IMR-90 (cell line): ENCODE results near the gene PRKN. TPM values are rescaled to one million over a fixed set of nuclear protein-coding genes. Genes with fewer than 3 reads are reported as not detected.

Experiments
- ATAC-seq: fragments of 200-7000 bp; cut with Tn5 transposase; 2 replicates; pipeline ENCODE4 v1.9.1; 2020; ENCODE audit warnings: low read depth, mild to moderate bottlenecking, moderate library complexity
- BruUV-seq: library from RNA; stranded (reverse); fragments of 400-500 nt; replicated peaks from 2 replicates; lab custom pipeline; 2021; lab: Mats Ljungman, UMichigan
- CTCF ChIA-PET: fragments of 300-600 bp; formaldehyde crosslinking; extraction: SDS; loops from one replicate; lab custom pipeline; 2021; ENCODE audit warnings: antibody characterized with exemption; lab: Yijun Ruan, JAX
- POLR2A ChIA-PET: fragments of 300-600 bp; sonication (Branson Sonifier 250); formaldehyde crosslinking; loops from one replicate; lab custom pipeline; 2022; ENCODE audit warnings: antibody characterized with exemption; ENCODE audit not compliant: unreplicated experiment; lab: Charles Lee
- DNase-seq: peaks from one replicate; pipeline ENCODE4 v3.0.0; 2013
- H2AFZ ChIP-seq: replicated peaks from 2 replicates; pipeline ENCODE3; 2013; ENCODE audit warnings: low read length, mild to moderate bottlenecking; ENCODE audit not compliant: poor library complexity
- H2AK5ac ChIP-seq: 2 replicates; pipeline ENCODE4 v1.6.1; 2013; ENCODE audit warnings: low read depth, low read length, inconsistent platforms
- H2AK9ac ChIP-seq: replicated peaks from 2 replicates; pipeline ENCODE3; 2013; ENCODE audit warnings: mild to moderate bottlenecking, low read depth, low read length, moderate library complexity; ENCODE audit not compliant: poor library complexity
- H2BK120ac ChIP-seq: 2 replicates; pipeline ENCODE4 v1.6.1; 2013; ENCODE audit warnings: low read depth, low read length, inconsistent platforms
- H2BK15ac ChIP-seq: 3 replicates; pipeline ENCODE4 v1.6.1; 2013; ENCODE audit warnings: low read depth, low read length, inconsistent platforms
- H2BK20ac ChIP-seq: 2 replicates; pipeline ENCODE4 v1.6.1; 2013; ENCODE audit warnings: low read depth, mild to moderate bottlenecking, inconsistent platforms, low read length, moderate library complexity
- H2BK5ac ChIP-seq: 2 replicates; pipeline ENCODE4 v1.6.1; 2013; ENCODE audit warnings: mild to moderate bottlenecking, low read depth, low read length, inconsistent platforms; ENCODE audit not compliant: poor library complexity, severe bottlenecking
- H3K14ac ChIP-seq: replicated peaks from 2 replicates; pipeline ENCODE4 v1.6.1; 2013; ENCODE audit warnings: low read depth, low read length, inconsistent platforms
- H3K18ac ChIP-seq: 2 replicates; pipeline ENCODE4 v1.6.1; 2013; ENCODE audit warnings: low read depth, low read length, control low read depth
- H3K23ac ChIP-seq: 2 replicates; pipeline ENCODE4 v1.6.1; 2013; ENCODE audit warnings: low read depth, low read length, inconsistent platforms
- H3K27ac ChIP-seq: 2 replicates; pipeline ENCODE4 v1.5.1; 2013; ENCODE audit warnings: mild to moderate bottlenecking, control low read depth, low read length; ENCODE audit not compliant: insufficient read depth
- H3K27me3 ChIP-seq: 2 replicates; pipeline ENCODE4 v1.6.1; 2013; ENCODE audit warnings: low read length; ENCODE audit not compliant: control insufficient read depth, insufficient read depth
- H3K36me3 ChIP-seq: 2 replicates; pipeline ENCODE4 v1.6.1; 2013; ENCODE audit warnings: low read length, mixed read lengths; ENCODE audit not compliant: control insufficient read depth, insufficient read depth
- H3K4ac ChIP-seq: 2 replicates; pipeline ENCODE4 v1.6.1; 2013; ENCODE audit warnings: low read depth, low read length, inconsistent platforms
- H3K4me1 ChIP-seq: 2 replicates; pipeline ENCODE4 v1.6.1; 2013; ENCODE audit warnings: low read length, mixed read lengths; ENCODE audit not compliant: control insufficient read depth, insufficient read depth
- H3K4me2 ChIP-seq: 2 replicates; pipeline ENCODE4 v1.6.1; 2013; ENCODE audit warnings: low read depth, mild to moderate bottlenecking, control low read depth, low read length, moderate library complexity
- H3K4me3 ChIP-seq: 2 replicates; pipeline ENCODE4 v1.5.1; 2013; ENCODE audit warnings: low read depth, mild to moderate bottlenecking, control low read depth, low read length, moderate library complexity; ENCODE audit not compliant: insufficient read depth
- H3K56ac ChIP-seq: 2 replicates; pipeline ENCODE4 v1.6.1; 2013; ENCODE audit warnings: low read length, inconsistent platforms; ENCODE audit not compliant: insufficient read depth; ENCODE audit errors: extremely low read depth
- H3K79me1 ChIP-seq, 2 experiments: 2 replicates each; pipeline ENCODE4 v1.6.1; 2013; ENCODE audit warnings: low read length in 2 of 2, inconsistent platforms in 1 of 2, low read depth in 1 of 2
- H3K9ac ChIP-seq: 2 replicates; pipeline ENCODE4 v1.6.1; 2013; ENCODE audit warnings: low read depth, low read length, control low read depth
- H3K9me1 ChIP-seq: 2 replicates; pipeline ENCODE4 v1.6.1; 2013; ENCODE audit warnings: low read length, inconsistent platforms; ENCODE audit not compliant: insufficient read depth
- H3K9me3 ChIP-seq: 2 replicates; pipeline ENCODE4 v1.6.1; 2013; ENCODE audit warnings: low read length; ENCODE audit not compliant: control insufficient read depth, insufficient read depth
- H4K20me1 ChIP-seq: 2 replicates; pipeline ENCODE4 v1.6.1; 2013; ENCODE audit warnings: low read length, inconsistent platforms; ENCODE audit not compliant: insufficient read depth
- H4K5ac ChIP-seq: 2 replicates; pipeline ENCODE4 v1.6.1; 2013; ENCODE audit warnings: mild to moderate bottlenecking, low read depth, low read length, control low read depth
- H4K8ac ChIP-seq, 2 experiments: 2 replicates each; pipeline ENCODE4 v1.6.1; 2013; ENCODE audit warnings: low read depth in 2 of 2, low read length in 2 of 2, control low read depth in 1 of 2, inconsistent platforms in 1 of 2
- H4K91ac ChIP-seq: 2 replicates; pipeline ENCODE4 v1.6.1; 2013; ENCODE audit warnings: low read depth, low read length, inconsistent platforms; ENCODE audit not compliant: insufficient read depth
- CTCF ChIP-seq: conservative IDR thresholded peaks from 2 replicates; pipeline ENCODE4 v1.5.1; 2012; ENCODE audit warnings: mild to moderate bottlenecking, low read depth, low read length, improper control_type of control experiment
- ELK1 ChIP-seq: fragments of 150-350 bp; IDR thresholded peaks from 2 replicates; pipeline ENCODE4 v1.6.1; 2016; ENCODE audit warnings: low read depth, mild to moderate bottlenecking, low read length, moderate library complexity, borderline replicate concordance
- MAZ ChIP-seq: IDR thresholded peaks from 2 replicates; pipeline ENCODE4 v1.6.1; 2012; ENCODE audit warnings: low read depth, mild to moderate bottlenecking, low read length, improper control_type of control experiment, moderate library complexity, borderline replicate concordance
- NFE2L2 ChIP-seq: fragments of 150-350 bp; IDR thresholded peaks from 2 replicates; pipeline ENCODE4 v1.6.1; 2016; ENCODE audit warnings: low read depth, mild to moderate bottlenecking, low read length
- RAD21 ChIP-seq: IDR thresholded peaks from 2 replicates; pipeline ENCODE4 v1.6.1; 2012; ENCODE audit warnings: low read length, improper control_type of control experiment
- RCOR1 ChIP-seq: IDR thresholded peaks from 2 replicates; pipeline ENCODE4 v1.6.1; 2012; ENCODE audit warnings: mild to moderate bottlenecking, low read length, improper control_type of control experiment; ENCODE audit not compliant: insufficient replicate concordance
- RFX5 ChIP-seq: IDR thresholded peaks from 2 replicates; pipeline ENCODE4 v1.8.0; 2012; ENCODE audit warnings: low read depth, mild to moderate bottlenecking, low read length, moderate library complexity
- SMC3 ChIP-seq: fragments of 150-350 bp; IDR thresholded peaks from 2 replicates; pipeline ENCODE4 v1.6.1; 2016; ENCODE audit warnings: low read depth, mild to moderate bottlenecking, antibody characterized with exemption, low read length, moderate library complexity
- USF2 ChIP-seq: fragments of 150-350 bp; IDR thresholded peaks from 2 replicates; pipeline ENCODE4 v1.6.1; 2017; ENCODE audit warnings: mild to moderate bottlenecking, antibody characterized with exemption, low read length, low read depth
- WGBS, 2 experiments: methylation state at CpG; one replicate each; pipeline versions ENCODE4 v1.1.5 to v1.1.7; 2013; ENCODE audit warnings: missing lambda C conversion rate in 2 of 2; ENCODE audit not compliant: insufficient read length in 1 of 2; ENCODE audit errors: extremely low coverage in 2 of 2; 5-methylcytosine and 5-hydroxymethylcytosine counted together
- dilution Hi-C: fragments of 300-500 bp; cut with HindIII; formaldehyde crosslinking; loops from one replicate; pipeline ENCODE4 v1.14.3; 2018; ENCODE audit warnings: low sequenced_read_pairs; ENCODE audit not compliant: unreplicated experiment
- in situ Hi-C: fragments of 300-500 bp; cut with MboI; formaldehyde crosslinking; loops from 3 replicates; pipeline ENCODE4 v1.14.3; 2019; ENCODE audit warnings: low sequenced_read_pairs, inconsistent platforms, mixed read lengths
- intact Hi-C: fragments of 100-400 bp; cut with micrococcal nuclease; formaldehyde crosslinking; loops from 2 replicates; pipeline ENCODE4 v1.10.0; 2022
- polyA plus RNA-seq, 3 experiments: library from polyadenylated mRNA; depleted of rRNA; stranded (reverse); fragments of >200 nt; gene quantifications; 2 replicates each; pipeline ENCODE4 v1.2.3, GENCODE V29; 2012; ENCODE audit warnings: low replicate concordance in 1 of 3
- total RNA-seq: library from RNA; depleted of rRNA; stranded (reverse); fragments of >200 nt; gene quantifications from 2 replicates; pipeline ENCODE4 v1.2.3, GENCODE V29; 2012

The PRKN gene
- total and polyA plus RNA-seq, 2 of the 4 experiments (the other 2 are of a cell fraction), result 0.15 to 0.18 TPM

GRCh38 chr6:162153120-162153519 is 574.4 kb downstream of the PRKN start:
- no peaks in the 10 kb centered on the region for H3K4me1 ChIP-seq
- ATAC-seq, result no peak
- H2AK5ac ChIP-seq, result no peak overlapping the region
- H3K18ac ChIP-seq, result no peak overlapping the region
- no peaks in the 10 kb centered on the region for H3K27me3 ChIP-seq
- no peaks in the 10 kb centered on the region for H3K9me1 ChIP-seq
- TF ChIP-seq CTCF (no peak), RAD21 (no peak), USF2 (no peak), SMC3 (no peak), NFE2L2 (no peak), RCOR1 (no peak), ELK1 (no peak), RFX5 (no peak), MAZ (no peak)
- H3K9ac ChIP-seq, result no peak overlapping the region
- no peak for DNase-seq
- H3K27ac ChIP-seq, result no peak overlapping the region
- H3K23ac ChIP-seq, result no peak overlapping the region
- H4K20me1 ChIP-seq, result no peaks in the 10 kb centered on the region
- H2BK15ac ChIP-seq, result no peak overlapping the region
- no peak overlapping the region for H3K4me3 ChIP-seq
- CTCF ChIA-PET, result no interaction called here
- no peaks in the 10 kb centered on the region for H3K79me1 ChIP-seq
- in situ Hi-C loops (no loop called here), dilution Hi-C loops (no loop called here), intact Hi-C loops (no loop called here)
- BruUV-seq, result no TSS peak
- no peak overlapping the region for H4K91ac ChIP-seq
- H3K56ac ChIP-seq, result no peak overlapping the region
- no peak overlapping the region for H3K4me2 ChIP-seq
- no peak overlapping the region for H4K8ac ChIP-seq
- no peak overlapping the region for H4K5ac ChIP-seq
- H3K4ac ChIP-seq, result no peak overlapping the region
- POLR2A ChIA-PET, result no interaction called here
- H3K14ac ChIP-seq, result no peak overlapping the region
- no peak overlapping the region for H2BK5ac ChIP-seq
- H3K36me3 ChIP-seq, result no peaks in the 10 kb centered on the region
- H3K9me3 ChIP-seq, result peaks cover 18% of the 10 kb centered on the region
- no peak overlapping the region for H2BK20ac ChIP-seq
- no peak overlapping the region for H2AK9ac ChIP-seq
- no peak overlapping the region for H2BK120ac ChIP-seq
- no peak overlapping the region for H2AFZ ChIP-seq
- 81% methylated on average over 3 of the region's 7 CpGs; no CpG with 5 or more reads in 1 of the 2 experiments for WGBS, 2 experiments
